WERI-Rb-1 (cell line): ENCODE data around the gene CD300LB.
A peak's percentile ranks its signal among the peaks of the same experiment; 100 is the strongest.
"Not testable (repeated sequence)": the region's sequence is repeated elsewhere in the genome, so short reads cannot be mapped to it uniquely, and the experiment has no call there.

Source experiments
- DNase-seq: peaks from one replicate; pipeline ENCODE4 v3.0.0-alpha.2; 2020
- H3K27ac ChIP-seq: fragments of 250-450 bp; sonication (Bioruptor Pico); 2 replicates; pipeline ENCODE4 v1.5.1; 2020; ENCODE audit warnings: mild to moderate bottlenecking, moderate library complexity
- H3K27me3 ChIP-seq: fragments of 250-450 bp; sonication (Bioruptor Pico); 2 replicates; pipeline ENCODE4 v1.5.1; 2021; ENCODE audit warnings: mild to moderate bottlenecking, low read depth, moderate library complexity; ENCODE audit not compliant: insufficient read depth, severe bottlenecking
- H3K36me3 ChIP-seq: fragments of 250-450 bp; sonication (Bioruptor Pico); 2 replicates; pipeline ENCODE4 v1.5.1; 2020; ENCODE audit warnings: mild to moderate bottlenecking, moderate library complexity
- H3K4me3 ChIP-seq: 2 replicates; pipeline ENCODE4 v1.5.1; 2011; ENCODE audit warnings: low read depth, mild to moderate bottlenecking, control low read depth, low read length
- H3K9me3 ChIP-seq: fragments of 250-450 bp; sonication (Bioruptor Pico); 2 replicates; pipeline ENCODE4 v1.5.1; 2021; ENCODE audit warnings: mild to moderate bottlenecking, moderate library complexity; ENCODE audit not compliant: severe bottlenecking
- TF ChIP-seq, protein P1 (sequence below): IDR thresholded peaks from 2 replicates; pipeline ENCODE4 v1.5.1; 2011; ENCODE audit warnings: low read depth, mild to moderate bottlenecking, control low read depth, inconsistent platforms, low read length

Gene CD300LB

DNA sequence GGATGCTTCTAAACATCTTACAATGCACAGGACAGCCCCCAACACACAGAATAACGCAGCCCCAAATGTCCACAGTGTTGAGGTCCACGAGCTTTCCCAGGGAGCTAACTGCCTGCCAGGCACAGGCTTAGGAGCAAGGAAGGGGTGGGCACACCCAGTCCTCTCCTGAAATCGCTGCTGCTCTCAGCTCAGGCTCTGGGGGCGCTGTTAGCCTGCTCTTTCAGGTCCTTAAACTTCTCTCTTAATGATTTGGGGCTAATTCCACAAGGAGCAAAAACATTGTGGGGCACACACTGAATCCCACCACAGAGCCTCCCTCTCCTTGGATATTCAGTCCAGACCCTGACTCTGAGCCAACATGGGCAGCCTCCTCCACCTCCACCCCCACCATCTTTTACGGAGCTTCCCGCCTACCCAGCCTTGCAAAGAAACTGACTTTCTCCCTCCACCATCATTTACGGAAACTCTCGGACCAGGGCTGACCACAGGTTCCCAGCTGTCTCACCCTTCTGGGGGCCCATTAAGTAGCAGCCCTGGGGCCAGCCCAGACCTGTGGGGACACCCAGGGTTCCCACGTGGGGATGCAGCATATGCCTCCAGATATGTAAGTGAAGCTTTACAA, 35.0 kb upstream of the CD300LB start:
- DNase-seq, result peak; percentile 74
- TF ChIP-seq, protein P1, sequence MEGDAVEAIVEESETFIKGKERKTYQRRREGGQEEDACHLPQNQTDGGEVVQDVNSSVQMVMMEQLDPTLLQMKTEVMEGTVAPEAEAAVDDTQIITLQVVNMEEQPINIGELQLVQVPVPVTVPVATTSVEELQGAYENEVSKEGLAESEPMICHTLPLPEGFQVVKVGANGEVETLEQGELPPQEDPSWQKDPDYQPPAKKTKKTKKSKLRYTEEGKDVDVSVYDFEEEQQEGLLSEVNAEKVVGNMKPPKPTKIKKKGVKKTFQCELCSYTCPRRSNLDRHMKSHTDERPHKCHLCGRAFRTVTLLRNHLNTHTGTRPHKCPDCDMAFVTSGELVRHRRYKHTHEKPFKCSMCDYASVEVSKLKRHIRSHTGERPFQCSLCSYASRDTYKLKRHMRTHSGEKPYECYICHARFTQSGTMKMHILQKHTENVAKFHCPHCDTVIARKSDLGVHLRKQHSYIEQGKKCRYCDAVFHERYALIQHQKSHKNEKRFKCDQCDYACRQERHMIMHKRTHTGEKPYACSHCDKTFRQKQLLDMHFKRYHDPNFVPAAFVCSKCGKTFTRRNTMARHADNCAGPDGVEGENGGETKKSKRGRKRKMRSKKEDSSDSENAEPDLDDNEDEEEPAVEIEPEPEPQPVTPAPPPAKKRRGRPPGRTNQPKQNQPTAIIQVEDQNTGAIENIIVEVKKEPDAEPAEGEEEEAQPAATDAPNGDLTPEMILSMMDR, result peak; percentile 93
- H3K4me3 ChIP-seq, result no peak overlapping the region
- peaks cover 2% of the 10 kb centered on the region for H3K9me3 ChIP-seq
- H3K27me3 ChIP-seq, result peaks cover 95% of the 10 kb centered on the region
- H3K27ac ChIP-seq, result no peak overlapping the region
- no peaks in the 10 kb centered on the region for H3K36me3 ChIP-seq

DNA sequence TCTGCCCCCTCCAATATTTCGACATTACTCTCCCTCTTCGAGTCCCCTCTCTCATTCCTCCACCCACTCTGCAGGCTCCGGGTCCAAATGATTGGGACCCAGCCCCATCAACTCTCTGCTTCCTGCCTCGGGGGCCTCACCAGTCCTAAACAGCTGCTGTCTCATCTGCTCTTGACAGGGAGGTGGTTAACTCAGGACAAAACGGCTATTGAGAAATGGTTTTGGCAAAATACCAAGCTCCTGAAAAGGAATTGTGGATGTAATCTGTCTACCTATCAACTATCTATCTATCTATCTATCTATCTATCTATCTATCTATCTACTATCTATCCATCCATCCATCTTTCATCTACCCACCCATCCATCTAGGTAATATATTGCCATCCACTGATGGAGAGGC, 33.9 kb upstream of the CD300LB start:
- no peak overlapping the region for H3K27ac ChIP-seq
- TF ChIP-seq, protein P1, result no peak
- DNase-seq, result no peak
- no peaks in the 10 kb centered on the region for H3K36me3 ChIP-seq
- H3K27me3 ChIP-seq, result peaks cover 95% of the 10 kb centered on the region
- H3K4me3 ChIP-seq, result no peak overlapping the region
- H3K9me3 ChIP-seq, result peaks cover 2% of the 10 kb centered on the region

DNA sequence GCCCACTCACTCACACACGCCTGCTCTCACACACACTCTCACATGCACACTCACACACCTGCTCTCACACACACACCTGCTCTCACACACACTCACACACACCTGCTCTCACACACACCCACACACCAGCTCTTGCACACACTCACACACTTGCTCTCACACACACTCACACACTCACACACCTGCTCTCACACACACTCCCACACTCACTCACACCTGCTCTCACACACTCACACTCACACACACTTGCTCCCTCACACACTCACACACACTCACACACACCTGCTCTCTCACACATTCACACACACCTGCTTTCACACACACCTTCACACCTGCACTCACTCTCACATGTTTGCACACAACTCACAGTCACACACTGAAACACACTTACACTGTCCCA, 32.1 kb upstream of the CD300LB start:
- peaks cover 95% of the 10 kb centered on the region for H3K27me3 ChIP-seq

DNA sequence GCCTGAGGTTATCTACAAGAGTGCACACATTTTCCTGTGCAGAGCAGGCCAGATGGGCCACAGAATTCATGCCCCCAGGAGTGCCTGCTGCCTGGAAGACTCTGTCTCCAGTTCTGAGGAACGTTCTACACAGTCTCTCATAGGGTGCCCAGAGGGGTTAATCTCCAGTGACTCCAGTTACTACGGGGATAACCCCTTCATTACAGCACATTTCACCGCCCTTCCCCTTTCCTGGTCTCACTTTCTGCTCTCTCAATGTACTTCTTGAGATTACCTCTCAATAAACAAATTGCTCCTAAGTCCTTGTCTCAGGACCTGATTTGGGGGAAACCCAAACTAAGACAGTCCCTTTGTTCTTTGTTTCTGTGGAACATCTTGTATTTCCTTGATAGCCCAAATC, 30.3 kb upstream of the CD300LB start:
- TF ChIP-seq, protein P1, result no peak
- DNase-seq, result no peak
- Histone ChIP-seq H3K27me3 (peaks cover 97% of the 10 kb centered on the region), H3K27ac (no peak overlapping the region), H3K4me3 (no peak overlapping the region), H3K9me3 (peaks cover 6% of the 10 kb centered on the region), H3K36me3 (no peaks in the 10 kb centered on the region)

More for the DNA sequence above, 32.1 kb upstream of the CD300LB start:
- Histone ChIP-seq H3K36me3 (no peaks in the 10 kb centered on the region), H3K27ac (no peak overlapping the region), H3K4me3 (no peak overlapping the region), H3K9me3 (peaks cover 6% of the 10 kb centered on the region)
- DNase-seq, result no peak
- TF ChIP-seq, protein P1, result no peak

DNA sequence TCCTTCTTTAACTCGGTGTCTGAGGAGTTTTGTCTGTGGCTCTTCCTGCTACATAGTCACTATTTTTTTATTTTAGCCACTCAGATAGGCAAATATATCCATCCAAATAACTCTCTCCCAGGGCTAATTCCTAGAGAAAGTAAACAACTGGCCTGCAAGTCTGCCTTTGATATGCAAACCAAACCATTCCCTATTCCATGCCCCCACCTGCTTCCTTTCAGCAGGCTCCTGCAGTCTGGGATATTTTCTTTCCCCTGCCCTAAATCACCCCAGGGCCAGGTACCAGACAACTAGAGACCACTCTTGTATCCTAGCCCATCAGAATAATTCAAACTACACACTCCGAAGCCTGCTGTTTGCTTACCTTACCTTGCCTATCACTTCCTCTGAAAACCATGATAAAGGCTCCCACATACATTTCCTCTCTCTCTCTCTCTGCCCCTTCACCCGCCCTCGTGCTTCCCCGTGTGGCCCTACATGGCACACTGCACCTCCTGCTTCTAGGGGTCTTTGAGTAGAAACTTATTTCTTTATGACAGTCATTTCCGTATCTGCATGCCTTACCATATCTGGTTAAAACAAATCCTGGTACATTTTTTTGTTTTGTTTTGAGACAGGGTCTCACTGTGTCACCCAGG, 27.7 kb upstream of the CD300LB start:
- Histone ChIP-seq H3K4me3 (no peak overlapping the region), H3K27me3 (peaks cover 100% of the 10 kb centered on the region), H3K36me3 (no peaks in the 10 kb centered on the region), H3K9me3 (peaks cover 11% of the 10 kb centered on the region), H3K27ac (no peak overlapping the region)
- TF ChIP-seq, protein P1, result no peak
- DNase-seq, result no peak

DNA sequence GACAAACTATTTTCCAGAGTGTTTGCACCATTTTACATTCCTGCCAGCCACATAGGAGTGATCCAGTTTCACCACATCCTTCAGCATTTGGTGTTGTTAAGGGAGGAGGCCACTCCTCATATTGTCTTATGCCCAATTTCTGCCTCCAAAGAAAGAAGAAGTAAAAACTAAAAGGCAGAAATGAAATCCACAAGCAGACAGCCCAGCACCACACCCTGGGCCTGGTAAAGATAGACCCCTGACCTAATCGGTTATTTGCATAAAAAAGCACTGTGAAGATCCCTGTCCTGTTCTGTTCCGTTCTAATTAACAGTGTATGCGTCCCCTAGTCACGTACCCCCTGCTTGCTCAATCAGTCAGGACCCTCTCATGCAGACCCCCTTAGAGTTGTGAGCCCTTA, 27.1 kb upstream of the CD300LB start:
- H3K36me3 ChIP-seq, H3K27ac ChIP-seq, DNase-seq, H3K4me3 ChIP-seq: not testable (repeated sequence)
- peaks cover 11% of the 10 kb centered on the region for H3K9me3 ChIP-seq
- H3K27me3 ChIP-seq, result peaks cover 100% of the 10 kb centered on the region
